SH-SY5Y (cell line): Measurements from ENCODE around the gene MTHFD1L.

ENCODE experiments used
- GATA2 ChIP-seq: IDR thresholded peaks from 2 replicates; pipeline ENCODE4 v1.6.1; 2011; ENCODE audit warnings: mild to moderate bottlenecking, low read depth, low read length
- GATA3 ChIP-seq: IDR thresholded peaks from 2 replicates; pipeline ENCODE4 v1.6.1; 2011; ENCODE audit warnings: low read depth, mild to moderate bottlenecking, low read length, moderate library complexity

- TF ChIP-seq GATA2 (no peak), GATA3 (no peak)
Observed at GRCh38 chr6:151018911-151019782, 153.6 kb downstream of the MTHFD1L start.
